BE2C (cell line): ENCODE measurements around the gene FMNL2.

Source experiments
- DNase-seq: peaks from one replicate; pipeline ENCODE4 v3.0.0-alpha.2; 2020
- H3K27me3 ChIP-seq: fragments of 250-450 bp; sonication (Bioruptor Pico); 2 replicates; pipeline ENCODE4 v1.5.1; 2020; ENCODE audit warnings: mild to moderate bottlenecking
- H3K36me3 ChIP-seq: fragments of 250-450 bp; sonication (Bioruptor Pico); 2 replicates; pipeline ENCODE4 v1.5.1; 2020; ENCODE audit warnings: mild to moderate bottlenecking
- H3K4me1 ChIP-seq: fragments of 250-450 bp; sonication (Bioruptor Pico); 2 replicates; pipeline ENCODE4 v1.5.1; 2020
- H3K4me3 ChIP-seq: 2 replicates; pipeline ENCODE4 v1.5.1; 2011; ENCODE audit warnings: low read depth, low read length
- H3K9me3 ChIP-seq: fragments of 250-450 bp; sonication (Bioruptor Pico); 2 replicates; pipeline ENCODE4 v1.5.1; 2020
- CTCF ChIP-seq: IDR thresholded peaks from 2 replicates; pipeline ENCODE4 v1.5.1; 2012; ENCODE audit warnings: mild to moderate bottlenecking, low read depth, low read length

FMNL2 gene

GRCh38 chr2:152446213-152446612, 111.2 kb downstream of the FMNL2 start:
- Histone ChIP-seq H3K4me3 (no peak overlapping the region), H3K4me1 (no peaks in the 10 kb centered on the region), H3K36me3 (no peaks in the 10 kb centered on the region), H3K9me3 (no peaks in the 10 kb centered on the region), H3K27me3 (no peaks in the 10 kb centered on the region)
- no peak for DNase-seq
- no peak for TF ChIP-seq CTCF

- H3K4me1 ChIP-seq: no peaks in the 10 kb centered on the region
Observed at GRCh38 chr2:152447897-152448296, 112.9 kb downstream of the FMNL2 start.

DNA sequence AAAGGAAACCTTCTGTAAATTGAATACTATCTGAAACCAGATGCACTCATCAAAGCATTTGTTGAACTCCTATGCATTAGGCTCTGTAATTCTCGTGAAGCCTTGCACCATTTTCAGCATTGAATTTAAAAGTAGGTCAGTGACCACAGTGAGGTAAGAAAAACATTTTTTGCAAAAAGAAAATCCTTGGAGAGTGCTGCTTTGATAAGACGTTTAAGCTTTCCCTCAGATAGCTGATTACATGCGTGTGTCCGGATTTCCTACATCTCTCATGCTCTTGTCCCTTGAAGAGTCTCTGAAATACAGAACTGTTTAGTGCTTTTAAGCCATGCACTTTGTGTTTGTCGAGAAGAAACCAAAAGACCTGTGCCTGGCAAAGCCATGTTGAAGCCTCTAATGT, 113.6 kb downstream of the FMNL2 start:
- Histone ChIP-seq H3K4me1 (no peaks in the 10 kb centered on the region), H3K9me3 (no peaks in the 10 kb centered on the region), H3K4me3 (no peak overlapping the region), H3K27me3 (no peaks in the 10 kb centered on the region), H3K36me3 (no peaks in the 10 kb centered on the region)
- DNase-seq: no peak
- no peak for TF ChIP-seq CTCF

More at GRCh38 chr2:152447897-152448296, 112.9 kb downstream of the FMNL2 start:
- Histone ChIP-seq H3K36me3 (no peaks in the 10 kb centered on the region), H3K4me3 (no peak overlapping the region), H3K27me3 (no peaks in the 10 kb centered on the region), H3K9me3 (no peaks in the 10 kb centered on the region)
- no peak for TF ChIP-seq CTCF
- no peak for DNase-seq

- H3K36me3 ChIP-seq: no peaks in the 10 kb centered on the region
- no peak for TF ChIP-seq CTCF
- H3K4me1 ChIP-seq: no peaks in the 10 kb centered on the region
- no peak for DNase-seq
- H3K27me3 ChIP-seq: no peaks in the 10 kb centered on the region
- H3K9me3 ChIP-seq: no peaks in the 10 kb centered on the region
- no peak overlapping the region for H3K4me3 ChIP-seq
Observed at GRCh38 chr2:152449578-152449977, 114.6 kb downstream of the FMNL2 start.

DNA sequence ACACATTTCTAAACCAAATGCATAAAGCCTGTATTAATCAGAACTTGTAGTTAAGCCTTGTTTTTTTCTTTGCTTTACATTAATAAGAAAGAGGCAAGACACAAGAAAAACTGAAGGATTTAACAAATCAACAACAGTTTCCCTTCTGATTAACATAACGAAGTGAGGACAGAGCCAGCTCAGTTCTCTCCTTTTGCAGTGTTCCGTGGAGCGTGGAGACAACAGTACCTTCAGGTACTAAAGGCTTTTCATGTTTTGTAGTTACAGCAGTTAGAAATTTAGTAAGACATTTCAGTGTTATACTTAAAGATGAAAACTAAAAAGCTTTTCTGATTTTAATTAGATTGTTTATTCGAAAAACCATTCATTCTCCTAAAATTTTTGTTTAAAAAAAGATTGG, 115.2 kb downstream of the FMNL2 start:
- no peaks in the 10 kb centered on the region for H3K4me1 ChIP-seq
- no peak for TF ChIP-seq CTCF
- no peaks in the 10 kb centered on the region for H3K36me3 ChIP-seq
- no peaks in the 10 kb centered on the region for H3K27me3 ChIP-seq
- H3K4me3 ChIP-seq: no peak overlapping the region
- DNase-seq: no peak
- H3K9me3 ChIP-seq: no peaks in the 10 kb centered on the region

- no peaks in the 10 kb centered on the region for H3K4me1 ChIP-seq
- H3K36me3 ChIP-seq: no peaks in the 10 kb centered on the region
- TF ChIP-seq CTCF: no peak
- no peak for DNase-seq
- no peak overlapping the region for H3K4me3 ChIP-seq
- no peaks in the 10 kb centered on the region for H3K9me3 ChIP-seq
- H3K27me3 ChIP-seq: no peaks in the 10 kb centered on the region
Observed at GRCh38 chr2:152452256-152452973, 117.4 kb downstream of the FMNL2 start.
